Liver (tissue), 3 donors: ENCODE measurements around the gene PDE9A.

Source experiments
- CTCF ChIP-seq: fragments of 150-350 bp; IDR thresholded peaks from 2 replicates; pipeline ENCODE4 v1.5.1; 2017; ENCODE audit warnings: improper control_type of control experiment, low read depth, low read length; ENCODE audit not compliant: missing input control
- GABPA ChIP-seq, 2 donors: IDR thresholded peaks in 1 of 2; conservative IDR thresholded peaks in 1 of 2; 2 replicates each; pipeline ENCODE4 v1.6.1; 2016; ENCODE audit warnings: antibody characterized with exemption in 2 of 2, mild to moderate bottlenecking in 1 of 2, moderate library complexity in 1 of 2
- JUND ChIP-seq, 2 donors: IDR thresholded peaks; 2 replicates each; pipeline ENCODE4 v1.6.1; 2016; ENCODE audit warnings: antibody characterized with exemption in 2 of 2
- RAD21 ChIP-seq, 2 donors: IDR thresholded peaks; 2 replicates each; pipeline ENCODE4 v1.6.1; 2016; ENCODE audit warnings: antibody characterized with exemption in 2 of 2, mild to moderate bottlenecking in 2 of 2
- RXRA ChIP-seq, 2 donors: IDR thresholded peaks; 2 replicates each; pipeline ENCODE4 v1.6.1; 2017 to 2018; ENCODE audit warnings: antibody characterized with exemption in 2 of 2, mild to moderate bottlenecking in 1 of 2
- SP1 ChIP-seq: IDR thresholded peaks from 2 replicates; pipeline ENCODE4 v1.6.1; 2018; ENCODE audit warnings: antibody characterized with exemption, mild to moderate bottlenecking
- TAF1 ChIP-seq: conservative IDR thresholded peaks from 2 replicates; pipeline ENCODE4 v1.6.1; 2016; ENCODE audit warnings: antibody characterized with exemption, mild to moderate bottlenecking
- YY1 ChIP-seq: IDR thresholded peaks from 2 replicates; pipeline ENCODE4 v1.6.1; 2016; ENCODE audit warnings: antibody characterized with exemption, mild to moderate bottlenecking
- TF ChIP-seq, protein P1 (sequence below): IDR thresholded peaks from 2 replicates; pipeline ENCODE4 v1.6.1; 2016; ENCODE audit warnings: antibody characterized with exemption
- TF ChIP-seq, protein P2 (sequence below): IDR thresholded peaks from 2 replicates; pipeline ENCODE4 v1.6.1; 2016; ENCODE audit warnings: antibody characterized with exemption, mild to moderate bottlenecking
- TF ChIP-seq, protein P3 (sequence below): IDR thresholded peaks from 2 replicates; pipeline ENCODE4 v1.6.1; 2016; ENCODE audit warnings: antibody characterized with exemption
- donor health status: healthy.
- donor health status: healthy.

GRCh38 chr21:42820616-42821465, 167.4 kb downstream of the PDE9A start:
- TF ChIP-seq, protein P1, sequence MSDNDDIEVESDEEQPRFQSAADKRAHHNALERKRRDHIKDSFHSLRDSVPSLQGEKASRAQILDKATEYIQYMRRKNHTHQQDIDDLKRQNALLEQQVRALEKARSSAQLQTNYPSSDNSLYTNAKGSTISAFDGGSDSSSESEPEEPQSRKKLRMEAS = no peak
- TF ChIP-seq RAD21 (IDR thresholded peaks at IDR 0.05) = no peak
- TF ChIP-seq CTCF = no peak
- no peak for TF ChIP-seq SP1
- no peak for TF ChIP-seq RXRA (IDR thresholded peaks at IDR 0.05)
- TF ChIP-seq, protein P2, sequence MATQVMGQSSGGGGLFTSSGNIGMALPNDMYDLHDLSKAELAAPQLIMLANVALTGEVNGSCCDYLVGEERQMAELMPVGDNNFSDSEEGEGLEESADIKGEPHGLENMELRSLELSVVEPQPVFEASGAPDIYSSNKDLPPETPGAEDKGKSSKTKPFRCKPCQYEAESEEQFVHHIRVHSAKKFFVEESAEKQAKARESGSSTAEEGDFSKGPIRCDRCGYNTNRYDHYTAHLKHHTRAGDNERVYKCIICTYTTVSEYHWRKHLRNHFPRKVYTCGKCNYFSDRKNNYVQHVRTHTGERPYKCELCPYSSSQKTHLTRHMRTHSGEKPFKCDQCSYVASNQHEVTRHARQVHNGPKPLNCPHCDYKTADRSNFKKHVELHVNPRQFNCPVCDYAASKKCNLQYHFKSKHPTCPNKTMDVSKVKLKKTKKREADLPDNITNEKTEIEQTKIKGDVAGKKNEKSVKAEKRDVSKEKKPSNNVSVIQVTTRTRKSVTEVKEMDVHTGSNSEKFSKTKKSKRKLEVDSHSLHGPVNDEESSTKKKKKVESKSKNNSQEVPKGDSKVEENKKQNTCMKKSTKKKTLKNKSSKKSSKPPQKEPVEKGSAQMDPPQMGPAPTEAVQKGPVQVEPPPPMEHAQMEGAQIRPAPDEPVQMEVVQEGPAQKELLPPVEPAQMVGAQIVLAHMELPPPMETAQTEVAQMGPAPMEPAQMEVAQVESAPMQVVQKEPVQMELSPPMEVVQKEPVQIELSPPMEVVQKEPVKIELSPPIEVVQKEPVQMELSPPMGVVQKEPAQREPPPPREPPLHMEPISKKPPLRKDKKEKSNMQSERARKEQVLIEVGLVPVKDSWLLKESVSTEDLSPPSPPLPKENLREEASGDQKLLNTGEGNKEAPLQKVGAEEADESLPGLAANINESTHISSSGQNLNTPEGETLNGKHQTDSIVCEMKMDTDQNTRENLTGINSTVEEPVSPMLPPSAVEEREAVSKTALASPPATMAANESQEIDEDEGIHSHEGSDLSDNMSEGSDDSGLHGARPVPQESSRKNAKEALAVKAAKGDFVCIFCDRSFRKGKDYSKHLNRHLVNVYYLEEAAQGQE = no peak
- no peak for TF ChIP-seq TAF1
- no peak for TF ChIP-seq JUND (IDR thresholded peaks at IDR 0.05)
- TF ChIP-seq YY1 = no peak
- TF ChIP-seq, protein P3, sequence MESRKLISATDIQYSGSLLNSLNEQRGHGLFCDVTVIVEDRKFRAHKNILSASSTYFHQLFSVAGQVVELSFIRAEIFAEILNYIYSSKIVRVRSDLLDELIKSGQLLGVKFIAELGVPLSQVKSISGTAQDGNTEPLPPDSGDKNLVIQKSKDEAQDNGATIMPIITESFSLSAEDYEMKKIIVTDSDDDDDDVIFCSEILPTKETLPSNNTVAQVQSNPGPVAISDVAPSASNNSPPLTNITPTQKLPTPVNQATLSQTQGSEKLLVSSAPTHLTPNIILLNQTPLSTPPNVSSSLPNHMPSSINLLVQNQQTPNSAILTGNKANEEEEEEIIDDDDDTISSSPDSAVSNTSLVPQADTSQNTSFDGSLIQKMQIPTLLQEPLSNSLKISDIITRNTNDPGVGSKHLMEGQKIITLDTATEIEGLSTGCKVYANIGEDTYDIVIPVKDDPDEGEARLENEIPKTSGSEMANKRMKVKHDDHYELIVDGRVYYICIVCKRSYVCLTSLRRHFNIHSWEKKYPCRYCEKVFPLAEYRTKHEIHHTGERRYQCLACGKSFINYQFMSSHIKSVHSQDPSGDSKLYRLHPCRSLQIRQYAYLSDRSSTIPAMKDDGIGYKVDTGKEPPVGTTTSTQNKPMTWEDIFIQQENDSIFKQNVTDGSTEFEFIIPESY = no peak
- no peak for TF ChIP-seq GABPA (IDR thresholded peaks at IDR 0.05 in 1 of 2, conservative IDR thresholded peaks at IDR 0.05 in 1 of 2)
